Right renal pelvis (tissue), 4 donors: ENCODE results near the gene TTLL5. TPM values are rescaled to one million over a fixed set of nuclear protein-coding genes. Genes with fewer than 3 reads are reported as not detected.
"Not testable (repeated sequence)": the region's sequence is repeated elsewhere in the genome, so short reads cannot be mapped to it uniquely, and the experiment has no call there.

Experiments
- DNase-seq, 4 donors: peaks; one replicate each; pipeline ENCODE4 v3.0.0-alpha.2; 2013; ENCODE audit warnings: low read depth in 4 of 4, low spot score in 3 of 4, missing footprints in 1 of 4
- polyA plus RNA-seq, 4 donors: library from polyadenylated mRNA; unstranded; fragments of 120-200 nt; gene quantifications; one replicate each; pipeline ENCODE4 v1.2.1, GENCODE V29; 2013; ENCODE audit not compliant: insufficient read length in 4 of 4

TTLL5 gene
- polyA plus RNA-seq, 4 donors = 29.1 to 31.3 (median 30.0) TPM

DNA sequence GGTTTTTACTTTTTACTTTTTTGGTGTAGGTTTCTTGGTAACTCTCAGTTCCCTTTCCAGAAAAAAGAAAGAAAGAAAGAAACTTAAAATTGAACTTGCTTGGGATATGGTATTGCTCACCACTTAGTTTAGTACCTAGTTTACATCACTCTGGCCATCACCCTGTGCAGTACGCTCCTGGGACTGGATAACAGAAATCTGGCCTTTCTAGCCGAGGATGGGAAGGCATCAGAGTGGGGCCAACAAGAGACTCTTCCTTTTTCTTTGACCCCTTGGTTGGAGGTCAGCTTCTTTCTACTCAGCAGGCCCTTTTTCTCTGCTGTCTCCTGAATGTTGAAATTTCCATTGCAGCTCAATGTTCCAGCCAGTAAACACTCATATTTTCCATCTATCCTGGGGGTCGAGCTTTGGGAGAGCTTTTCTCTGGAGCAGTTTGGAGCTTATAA, 164.1 kb downstream of the TTLL5 start:
- no peak for DNase-seq

DNA sequence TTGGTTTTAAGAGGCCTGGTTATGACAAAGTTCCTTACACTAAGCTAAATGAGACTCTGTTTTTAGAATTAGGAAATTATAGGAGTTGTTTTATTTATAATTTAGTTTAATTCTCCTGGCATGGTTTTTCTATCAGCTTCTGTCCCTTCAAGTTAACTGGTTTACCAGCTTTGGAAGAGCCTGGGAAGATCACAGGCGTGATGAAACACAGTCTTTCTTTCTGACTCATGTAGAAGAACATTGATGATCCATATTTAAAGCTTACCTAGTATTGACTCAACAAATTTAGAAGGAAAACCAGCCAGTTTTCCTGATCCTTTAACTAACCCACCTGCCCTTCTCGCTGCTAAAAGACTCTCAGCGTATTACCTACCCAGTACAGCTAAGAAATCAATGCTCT, 165.6 kb downstream of the TTLL5 start:
- no peak for DNase-seq

DNA sequence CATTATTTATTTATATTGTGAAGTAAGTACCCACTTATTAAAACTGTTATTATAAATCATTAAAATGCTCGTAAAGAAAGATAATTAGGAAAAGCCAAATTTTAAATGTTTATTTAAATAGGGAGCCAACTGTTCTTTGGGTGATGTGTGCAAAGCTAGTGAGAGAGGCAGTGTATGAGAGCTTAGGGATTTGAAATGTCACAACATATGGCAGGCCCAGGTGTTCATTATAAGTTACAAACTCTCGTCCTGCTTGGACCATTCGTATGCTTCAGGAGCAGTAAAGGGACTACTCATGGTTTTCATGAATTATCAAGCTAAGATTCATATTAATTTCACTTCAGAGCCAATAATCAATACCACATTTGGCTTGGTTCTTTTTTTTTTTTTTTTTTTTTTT, 166.3 kb downstream of the TTLL5 start:
- DNase-seq = no peak

- no peak for DNase-seq
These were observed 168.3 kb downstream of the TTLL5 start for GRCh38 chr14:75829316-75829715.

DNA sequence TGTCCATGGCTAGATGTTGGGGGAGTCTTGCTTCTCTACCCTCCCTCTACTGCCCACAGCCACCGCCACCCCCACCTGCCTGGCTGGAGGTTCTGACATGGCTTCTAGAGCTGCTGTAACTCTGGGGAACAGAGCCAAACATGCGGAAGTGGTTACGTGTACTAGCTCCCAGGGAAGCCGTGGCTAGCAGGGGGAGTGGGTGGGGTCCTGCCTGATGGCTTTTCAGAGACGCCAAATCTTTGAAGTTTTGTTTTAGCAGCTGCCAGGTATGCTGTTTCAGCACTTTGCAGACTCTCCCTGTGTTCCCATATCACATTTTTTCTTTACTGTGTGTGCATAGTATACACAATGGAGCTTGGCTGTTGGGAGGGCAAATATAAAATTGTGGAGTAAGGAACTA, 170.4 kb downstream of the TTLL5 start:
- no peak for DNase-seq

GRCh38 chr14:75831952-75832351, 170.9 kb downstream of the TTLL5 start:
- DNase-seq = no peak

- no peak for DNase-seq
These were observed 171.7 kb downstream of the TTLL5 start for GRCh38 chr14:75832621-75833297.

- DNase-seq = no peak
These were observed 172.4 kb downstream of the TTLL5 start for GRCh38 chr14:75833326-75834020.

DNA sequence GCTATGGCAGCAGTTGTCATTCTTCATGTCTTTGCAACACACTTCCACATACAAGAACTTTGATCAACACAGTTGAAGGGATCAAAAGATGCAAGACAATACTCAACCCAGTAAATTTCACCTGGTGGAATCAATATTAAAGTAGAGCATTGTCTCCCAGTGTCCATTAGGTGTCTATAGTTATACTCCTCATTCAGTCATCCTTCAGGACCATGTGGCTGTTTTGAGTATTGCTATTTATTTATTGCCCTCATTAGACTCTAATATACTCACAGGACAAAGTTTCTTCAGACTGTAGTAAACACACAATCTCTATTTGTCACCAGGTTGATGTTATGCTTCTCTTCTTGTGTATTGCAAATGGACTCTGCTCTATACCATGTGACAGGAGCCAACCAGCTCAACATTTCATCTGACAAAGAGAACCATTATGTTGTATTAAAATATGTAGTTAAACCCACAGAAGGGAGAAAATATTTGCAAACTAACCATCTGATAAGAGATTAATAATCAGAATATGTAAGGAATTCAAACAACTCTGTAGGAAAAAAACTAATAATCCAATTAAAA, 174.2 kb downstream of the TTLL5 start:
- DNase-seq = no peak

- DNase-seq = no peak
These were observed 174.7 kb downstream of the TTLL5 start for GRCh38 chr14:75835737-75836136.

DNA sequence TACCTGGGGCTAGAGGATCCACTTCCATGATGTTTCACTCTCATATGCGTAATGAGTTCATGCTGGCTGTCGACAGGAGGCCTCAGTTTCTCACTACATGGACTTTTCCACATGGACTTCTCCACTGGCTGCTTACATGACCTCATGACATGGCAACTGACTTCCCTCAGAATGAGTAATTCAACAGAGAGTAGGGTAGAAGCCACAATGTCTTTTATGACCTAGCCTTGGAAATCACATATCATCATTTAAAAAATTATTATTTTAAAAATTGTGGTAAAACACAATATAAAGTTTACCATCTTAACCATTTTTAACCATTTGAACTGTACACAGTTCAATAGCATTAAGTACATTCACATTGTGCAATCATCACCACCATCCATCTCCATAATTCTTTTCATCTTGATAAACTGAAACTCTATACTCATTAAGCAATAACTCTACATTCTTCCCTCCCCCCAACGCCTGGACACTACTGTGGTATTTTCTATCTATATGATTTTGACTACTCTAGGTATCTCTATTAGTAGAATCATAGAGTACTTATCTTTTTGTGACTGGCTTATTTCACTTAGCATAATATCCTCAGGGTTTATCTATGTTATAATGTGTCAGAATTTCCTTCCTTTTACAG, 176.2 kb downstream of the TTLL5 start:
- no peak for DNase-seq

- DNase-seq = no peak
These were observed 179.9 kb downstream of the TTLL5 start for GRCh38 chr14:75840911-75841310.

GRCh38 chr14:75842551-75842950, 181.5 kb downstream of the TTLL5 start:
- DNase-seq = no peak

- DNase-seq = no peak
These were observed 183.4 kb downstream of the TTLL5 start for GRCh38 chr14:75844486-75844885.

GRCh38 chr14:75845136-75845804, 184.2 kb downstream of the TTLL5 start:
- no peak for DNase-seq

DNA sequence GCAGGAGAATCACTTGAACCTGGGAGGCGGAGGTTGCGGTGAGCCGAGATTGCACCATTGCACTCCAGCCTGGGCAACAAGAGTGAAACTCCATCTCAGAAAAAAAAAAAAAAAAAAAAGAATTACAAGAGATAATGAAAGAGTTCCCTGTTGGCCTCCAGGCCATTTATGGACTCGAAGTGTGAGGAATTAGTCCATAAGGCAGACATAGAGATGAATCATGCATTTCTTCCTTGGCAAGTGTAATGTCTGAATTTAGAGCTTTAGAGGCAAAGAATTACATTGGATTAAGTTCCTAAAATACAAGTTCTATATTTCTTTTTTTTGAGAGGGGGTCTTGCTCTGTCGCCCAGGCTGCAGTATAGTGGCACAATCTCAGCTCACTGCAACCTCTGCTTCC, 185.6 kb downstream of the TTLL5 start:
- not testable (repeated sequence) for DNase-seq

- DNase-seq = no peak
These were observed 186.5 kb downstream of the TTLL5 start for GRCh38 chr14:75847584-75847983.

DNA sequence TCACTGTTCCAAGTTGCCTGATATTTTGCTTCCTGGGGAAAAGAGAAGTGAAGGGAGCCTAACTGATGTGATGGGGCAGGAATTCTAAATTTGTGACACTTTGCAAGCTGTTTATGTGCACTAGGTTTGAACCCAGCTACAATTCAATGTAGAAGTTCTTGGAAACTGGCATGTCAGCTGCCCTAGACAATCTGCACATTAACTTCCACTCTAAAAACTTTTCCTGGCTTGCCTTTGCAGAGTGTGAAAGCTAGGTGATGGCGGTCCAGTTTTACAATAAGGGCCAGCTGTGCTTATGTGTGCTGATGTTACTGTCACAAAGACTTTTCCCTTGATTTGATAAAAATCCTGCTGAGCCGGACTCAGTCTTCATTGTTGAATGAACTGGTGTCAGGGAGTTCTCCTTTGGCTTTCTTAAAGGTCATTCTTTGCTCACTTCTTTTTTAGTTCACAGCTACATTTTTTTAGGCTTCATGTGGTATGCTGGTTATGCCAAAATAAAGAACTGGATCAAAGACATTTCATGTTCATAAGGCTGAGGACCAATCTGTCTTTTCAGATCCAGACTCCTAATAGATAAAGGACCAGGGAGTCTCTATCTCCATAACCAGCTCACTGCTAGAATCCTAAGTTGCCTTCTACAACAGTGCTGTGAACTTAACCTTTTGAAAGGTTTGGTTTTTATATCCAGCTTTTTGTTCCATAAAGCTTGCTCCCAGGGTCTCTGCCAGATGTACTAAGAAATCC, 187.3 kb downstream of the TTLL5 start:
- no peak for DNase-seq

DNA sequence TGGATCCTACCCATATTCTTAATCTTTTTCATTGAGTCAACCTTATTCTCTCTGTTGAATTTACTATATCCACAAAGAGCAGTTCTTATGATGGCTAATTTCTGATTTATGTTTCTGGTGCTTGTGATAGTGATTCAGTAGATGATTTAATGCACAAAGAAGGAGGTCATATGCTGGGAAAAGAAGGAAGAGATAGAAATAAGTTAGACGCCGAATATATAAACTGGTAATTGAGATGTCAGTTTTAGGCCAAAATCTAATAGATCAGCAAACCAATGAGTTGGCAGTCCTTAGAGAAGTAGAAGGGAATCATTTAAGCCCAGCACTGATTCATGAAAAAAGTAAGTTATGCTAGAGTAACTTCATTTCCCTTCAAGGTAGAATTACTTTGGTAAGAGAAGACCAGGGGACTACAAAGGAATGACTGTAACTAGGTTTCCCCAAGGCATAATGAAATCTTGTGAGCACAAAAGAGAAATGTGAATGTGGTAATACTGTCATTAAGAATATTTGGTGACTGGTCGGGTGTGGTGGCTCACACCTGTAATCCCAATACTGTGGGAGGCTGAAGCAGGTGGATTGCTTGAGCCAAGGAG, 188.4 kb downstream of the TTLL5 start:
- DNase-seq = no peak

DNA sequence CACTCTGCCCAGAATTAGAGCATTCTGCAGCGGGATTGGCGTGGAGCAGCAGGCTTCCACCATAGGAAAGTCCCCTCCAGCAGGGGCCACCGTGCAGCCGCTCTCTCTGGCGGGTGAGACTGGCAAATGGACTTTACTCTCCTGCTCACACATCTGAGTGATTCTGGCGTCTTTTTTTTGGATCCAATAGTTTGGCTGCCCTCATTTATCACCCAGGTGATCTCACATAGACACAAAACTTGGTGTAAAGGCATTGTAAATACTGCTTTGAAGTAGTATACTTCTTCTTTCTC, 190.5 kb downstream of the TTLL5 start:
- DNase-seq = no peak
